ENCODE measurements around the gene PDPK1.

Gene PDPK1

GRCh38 chr16:2530629-2531318 lies 7.0 kb upstream of the PDPK1 start:
- TF ChIP-seq PPARA (CRISPR knock-in tag; IDR thresholded peaks at IDR 0.05; ENCODE audit: borderline replicate concordance) (no peak), ZFP30 (CRISPR knock-in tag; IDR thresholded peaks at IDR 0.05) (no peak), ZC3H10 (CRISPR knock-in tag; IDR thresholded peaks at IDR 0.05) (no peak), ESRRG (CRISPR knock-in tag; IDR thresholded peaks at IDR 0.05) (no peak), OSR1 (CRISPR knock-in tag; IDR thresholded peaks at IDR 0.05) (no peak), ARNTL (CRISPR knock-in tag; IDR thresholded peaks at IDR 0.05; ENCODE audit: borderline replicate concordance, low read depth) (no peak), ISL1 (CRISPR knock-in tag; IDR thresholded peaks at IDR 0.05) (no peak), ZNF565 (CRISPR knock-in tag; conservative IDR thresholded peaks at IDR 0.05; ENCODE audit: low read depth) (no peak)
- no peak for ATAC-seq

GRCh38 chr16:2531371-2531695 lies 6.5 kb upstream of the PDPK1 start, which contains the start of gene CEMP1:
Gene CEMP1, minus strand, starts transcription at chr16:2531408. Its CDS starts 335 bp downstream, at chr16:2531073.
- peak; percentile 11 for ATAC-seq
- no peak for TF ChIP-seq GLIS3 (CRISPR knock-in tag; IDR thresholded peaks at IDR 0.05)
- TF ChIP-seq PATZ1 (CRISPR knock-in tag; IDR thresholded peaks at IDR 0.05; ENCODE audit: borderline replicate concordance), result no peak
- TF ChIP-seq BACH2 (CRISPR knock-in tag; IDR thresholded peaks at IDR 0.05; ENCODE audit: borderline replicate concordance), result no peak
- TF ChIP-seq CSRNP3 (CRISPR knock-in tag; IDR thresholded peaks at IDR 0.05), result no peak
- no peak for TF ChIP-seq TOX (CRISPR knock-in tag; IDR thresholded peaks at IDR 0.05; ENCODE audit: borderline replicate concordance)
- no peak for TF ChIP-seq TCF4 (CRISPR knock-in tag; IDR thresholded peaks at IDR 0.05; ENCODE audit: borderline replicate concordance)
- no peak for TF ChIP-seq ZNF565 (CRISPR knock-in tag; conservative IDR thresholded peaks at IDR 0.05; ENCODE audit: low read depth)
- TF ChIP-seq CREB5 (CRISPR knock-in tag; IDR thresholded peaks at IDR 0.05; ENCODE audit: low read depth), result no peak
- TF ChIP-seq RARB (CRISPR knock-in tag; IDR thresholded peaks at IDR 0.05), result no peak
- TF ChIP-seq ZFP30 (CRISPR knock-in tag; IDR thresholded peaks at IDR 0.05), result no peak
- TF ChIP-seq SNAI2 (CRISPR knock-in tag; IDR thresholded peaks at IDR 0.05), result no peak
- TF ChIP-seq POU6F1 (CRISPR knock-in tag; IDR thresholded peaks at IDR 0.05; ENCODE audit: borderline replicate concordance, low read depth), result no peak
- no peak for TF ChIP-seq ISL1 (CRISPR knock-in tag; IDR thresholded peaks at IDR 0.05)
- no peak for TF ChIP-seq ESRRG (CRISPR knock-in tag; IDR thresholded peaks at IDR 0.05)
- no peak for TF ChIP-seq OSR1 (CRISPR knock-in tag; IDR thresholded peaks at IDR 0.05)
- no peak for TF ChIP-seq ZFP3 (CRISPR knock-in tag; IDR thresholded peaks at IDR 0.05)
- TF ChIP-seq ZNF8 (CRISPR knock-in tag; IDR thresholded peaks at IDR 0.05), result no peak
- no peak for TF ChIP-seq CSDC2 (CRISPR knock-in tag; IDR thresholded peaks at IDR 0.05)
- no peak for TF ChIP-seq ZC3H10 (CRISPR knock-in tag; IDR thresholded peaks at IDR 0.05)

GRCh38 chr16:2531696-2532493 lies 5.9 kb upstream of the PDPK1 start:
- peak; percentile 45; the same call in 1 of the 2 replicates for TF ChIP-seq GLIS3 (CRISPR knock-in tag; IDR thresholded peaks at IDR 0.05)
- no peak for TF ChIP-seq ESRRG (CRISPR knock-in tag; IDR thresholded peaks at IDR 0.05)
- peak; percentile 92 for ATAC-seq
